ENCODE measurements around the gene RNF150.
"Not testable (repeated sequence)": the region's sequence is repeated elsewhere in the genome, so short reads cannot be mapped to it uniquely, and the experiment has no call there.

Gene RNF150

GRCh38 chr4:141133146-141133998, at the start of gene RNF150:
Gene RNF150, minus strand, starts transcription at chr4:141133469.
- DNase-seq (ENCODE audit: low read depth in 2 of 2): peak in 1 of 2 experiments; percentile 43

- DNase-seq (ENCODE audit: low read depth in 2 of 2): no peak
Measured at GRCh38 chr4:141180991-141181761, 47.9 kb upstream of the RNF150 start.

GRCh38 chr4:141179474-141180373, 46.5 kb upstream of the RNF150 start:
- no peak for DNase-seq (ENCODE audit: low read depth in 2 of 2)

- DNase-seq (ENCODE audit: low read depth in 2 of 2): no peak
Measured at GRCh38 chr4:141177171-141177570, 43.9 kb upstream of the RNF150 start.

- DNase-seq (ENCODE audit: low read depth in 2 of 2): no peak
Measured at GRCh38 chr4:141174457-141174856, 41.2 kb upstream of the RNF150 start.

GRCh38 chr4:141170671-141171070, 37.4 kb upstream of the RNF150 start:
- DNase-seq (ENCODE audit: low read depth in 2 of 2): no peak

GRCh38 chr4:141169391-141169790, 36.1 kb upstream of the RNF150 start:
- DNase-seq (ENCODE audit: low read depth in 2 of 2): no peak

- not testable (repeated sequence) for DNase-seq (ENCODE audit: low read depth in 2 of 2)
Measured at GRCh38 chr4:141165001-141165400, 31.7 kb upstream of the RNF150 start.

- DNase-seq (ENCODE audit: low read depth in 2 of 2): no peak
Measured at GRCh38 chr4:141159027-141159426, 25.8 kb upstream of the RNF150 start.

GRCh38 chr4:141158219-141158618, 24.9 kb upstream of the RNF150 start:
- DNase-seq (ENCODE audit: low read depth in 2 of 2): no peak

- DNase-seq (ENCODE audit: low read depth in 2 of 2): no peak
Measured at GRCh38 chr4:141155586-141155985, 22.3 kb upstream of the RNF150 start.

- DNase-seq (ENCODE audit: low read depth in 2 of 2): no peak
Measured at GRCh38 chr4:141154725-141155124, 21.5 kb upstream of the RNF150 start.

GRCh38 chr4:141153751-141154510, 20.7 kb upstream of the RNF150 start:
- DNase-seq (ENCODE audit: low read depth in 2 of 2): no peak

- DNase-seq (ENCODE audit: low read depth in 2 of 2): no peak
Measured at GRCh38 chr4:141144207-141144606, 10.9 kb upstream of the RNF150 start.

GRCh38 chr4:141142423-141142822, 9.2 kb upstream of the RNF150 start:
- no peak for DNase-seq (ENCODE audit: low read depth in 2 of 2)

GRCh38 chr4:141140391-141141200, 7.3 kb upstream of the RNF150 start:
- no peak for DNase-seq (ENCODE audit: low read depth in 2 of 2)

- no peak for DNase-seq (ENCODE audit: low read depth in 2 of 2)
Measured at GRCh38 chr4:141133999-141134995, 1.0 kb upstream of the RNF150 start.

- no peak for DNase-seq (ENCODE audit: low read depth in 2 of 2)
Measured at GRCh38 chr4:141132709-141133145, 542 bp downstream of the RNF150 start.
